GM12874 (cell line): ENCODE results near the gene PSG5.

Experiments
- CTCF ChIP-seq: IDR thresholded peaks from 2 replicates; pipeline ENCODE4 v1.5.1; 2011; ENCODE audit warnings: low read depth, mild to moderate bottlenecking, control low read depth, low read length, moderate library complexity; ENCODE audit not compliant: insufficient read depth

PSG5 gene

GRCh38 chr19:43152214-43152613 is 34.1 kb downstream of the PSG5 start:
- no peak for TF ChIP-seq CTCF

- no peak for TF ChIP-seq CTCF
These were observed 38.1 kb downstream of the PSG5 start for GRCh38 chr19:43148233-43148632.

- TF ChIP-seq CTCF: no peak
These were observed 53.6 kb downstream of the PSG5 start for GRCh38 chr19:43132696-43133095.

GRCh38 chr19:43126720-43127119 is 59.6 kb downstream of the PSG5 start:
- no peak for TF ChIP-seq CTCF

- TF ChIP-seq CTCF: no peak
These were observed 62.0 kb downstream of the PSG5 start for GRCh38 chr19:43124360-43124759.
